AG04449 (cell line): ENCODE data around the gene CHRNB1.

Experiments
- CTCF ChIA-PET: fragments of 350-600 bp; formaldehyde crosslinking; extraction: SDS; loops from one replicate; lab custom pipeline; 2021; ENCODE audit warnings: antibody characterized with exemption; lab: Yijun Ruan, JAX
- POLR2A ChIA-PET: fragments of 400-600, 350-600 bp; formaldehyde crosslinking; extraction: SDS; loops from one replicate; lab custom pipeline; 2020; ENCODE audit warnings: antibody characterized with exemption, inconsistent platforms; lab: Yijun Ruan, JAX
- DNase-seq: peaks from one replicate; pipeline ENCODE4 v3.0.0-alpha.2; 2010; ENCODE audit warnings: low read depth, low spot score
- H3K4me3 ChIP-seq: 2 replicates; pipeline ENCODE4 v1.5.1; 2011; ENCODE audit warnings: low read depth, mild to moderate bottlenecking, control low read depth, low read length
- TF ChIP-seq, protein P1 (sequence below): IDR thresholded peaks from one replicate; pipeline ENCODE4 v1.5.1; 2011; ENCODE audit warnings: mild to moderate bottlenecking, moderate library complexity, low read length, control low read depth, inconsistent platforms; ENCODE audit not compliant: insufficient read depth; ENCODE audit errors: missing control alignments

Gene CHRNB1

DNA sequence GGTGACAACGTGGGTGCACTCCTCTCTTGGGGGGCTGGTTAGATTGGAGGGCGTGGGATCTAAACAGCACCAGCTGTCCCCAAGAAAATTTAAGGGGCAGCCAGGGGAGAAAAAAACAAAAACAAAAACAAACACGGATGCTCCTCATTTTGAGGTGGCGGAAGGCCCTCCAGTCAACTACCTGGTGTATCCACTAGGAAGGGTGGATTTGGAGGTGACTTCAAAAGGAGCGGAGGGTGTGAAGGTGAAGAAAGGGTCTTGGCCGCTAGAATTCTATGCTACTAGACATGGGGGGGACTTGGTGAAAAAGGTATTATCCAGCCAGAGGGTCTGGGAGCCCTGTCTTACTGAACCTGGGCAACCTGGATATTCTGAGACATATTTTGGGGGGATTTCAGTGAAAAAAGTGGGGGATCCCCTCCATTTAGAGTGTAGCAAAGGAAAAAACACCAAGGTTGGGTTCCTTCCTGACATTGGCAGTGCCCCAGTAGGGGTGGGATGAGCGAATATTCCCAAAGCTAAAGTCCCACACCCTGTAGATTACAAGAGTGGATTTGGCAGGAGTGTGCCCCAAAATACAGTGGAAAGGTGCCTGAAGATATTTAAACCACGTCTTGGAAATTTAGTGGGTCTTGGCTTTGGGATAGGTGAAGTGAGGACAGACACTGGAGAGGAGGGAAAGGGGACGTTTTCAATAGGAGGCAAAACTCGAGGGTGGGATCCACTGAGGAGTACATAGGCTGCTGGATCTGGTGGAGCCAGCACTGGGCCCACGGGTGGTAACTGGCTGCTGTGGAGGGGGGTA, 6.0 kb upstream of the CHRNB1 start:
- peak overlapping the region; percentile 38 for H3K4me3 ChIP-seq
- POLR2A ChIA-PET: interaction anchor here (1.3 kb wide), 1 partner anchor 46 kb away, joined by 5 read pairs; the partner anchor contains the start of gene POLR2A
- CTCF ChIA-PET: interaction anchor here (0.9 to 5.3 kb wide), 6 partner anchors 9 to 122 kb away, joined by 3 to 62 read pairs (median 5); partner anchors contain the start of genes CHRNB1, SLC35G6 and TMEM95

DNA sequence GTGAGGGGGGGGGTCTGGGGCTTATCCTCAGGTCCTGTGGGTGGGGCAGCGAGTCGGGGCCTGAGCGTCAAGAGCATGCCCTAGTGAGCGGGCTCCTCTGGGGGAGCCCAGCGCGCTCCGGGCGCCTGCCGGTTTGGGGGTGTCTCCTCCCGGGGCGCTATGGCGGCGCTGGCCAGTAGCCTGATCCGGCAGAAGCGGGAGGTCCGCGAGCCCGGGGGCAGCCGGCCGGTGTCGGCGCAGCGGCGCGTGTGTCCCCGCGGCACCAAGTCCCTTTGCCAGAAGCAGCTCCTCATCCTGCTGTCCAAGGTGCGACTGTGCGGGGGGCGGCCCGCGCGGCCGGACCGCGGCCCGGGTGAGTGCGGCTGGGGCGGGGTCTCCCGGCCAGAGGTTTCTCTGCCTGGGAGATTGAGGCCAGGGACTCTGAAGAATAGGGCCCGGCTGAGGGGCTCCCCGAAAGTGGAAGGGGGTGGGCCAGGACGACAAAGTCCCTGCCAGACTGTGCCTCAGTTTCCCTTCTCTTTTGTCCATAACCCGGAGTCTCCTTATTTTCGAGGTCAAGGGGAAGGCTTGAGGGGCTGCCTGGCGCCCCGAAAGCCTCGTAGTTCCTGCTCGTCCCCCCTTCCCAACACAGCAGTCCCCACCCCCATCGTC, 5.3 kb upstream of the CHRNB1 start, which contains the start of gene FGF11:
FGF11 (plus strand) TSS at position 51 of the 651 bp plus-strand sequence; CDS start at position 160, 109 bp downstream.
- TF ChIP-seq, protein P1, sequence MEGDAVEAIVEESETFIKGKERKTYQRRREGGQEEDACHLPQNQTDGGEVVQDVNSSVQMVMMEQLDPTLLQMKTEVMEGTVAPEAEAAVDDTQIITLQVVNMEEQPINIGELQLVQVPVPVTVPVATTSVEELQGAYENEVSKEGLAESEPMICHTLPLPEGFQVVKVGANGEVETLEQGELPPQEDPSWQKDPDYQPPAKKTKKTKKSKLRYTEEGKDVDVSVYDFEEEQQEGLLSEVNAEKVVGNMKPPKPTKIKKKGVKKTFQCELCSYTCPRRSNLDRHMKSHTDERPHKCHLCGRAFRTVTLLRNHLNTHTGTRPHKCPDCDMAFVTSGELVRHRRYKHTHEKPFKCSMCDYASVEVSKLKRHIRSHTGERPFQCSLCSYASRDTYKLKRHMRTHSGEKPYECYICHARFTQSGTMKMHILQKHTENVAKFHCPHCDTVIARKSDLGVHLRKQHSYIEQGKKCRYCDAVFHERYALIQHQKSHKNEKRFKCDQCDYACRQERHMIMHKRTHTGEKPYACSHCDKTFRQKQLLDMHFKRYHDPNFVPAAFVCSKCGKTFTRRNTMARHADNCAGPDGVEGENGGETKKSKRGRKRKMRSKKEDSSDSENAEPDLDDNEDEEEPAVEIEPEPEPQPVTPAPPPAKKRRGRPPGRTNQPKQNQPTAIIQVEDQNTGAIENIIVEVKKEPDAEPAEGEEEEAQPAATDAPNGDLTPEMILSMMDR: no peak
- peak within 1 kb of the TSS; percentile 47 for H3K4me3 ChIP-seq
- DNase-seq: no peak
- ChIA-PET CTCF (interaction anchor here (1.0 to 5.3 kb wide), 6 partner anchors 38 to 121 kb away, joined by 3 to 52 read pairs (median 5); partner anchors contain the start of gene TMEM95), POLR2A (interaction anchor here (2.1 kb wide), 1 partner anchor 36 kb away, joined by 6 read pairs; the partner anchor contains the start of gene TMEM256)

More for the DNA sequence above, 6.0 kb upstream of the CHRNB1 start:
- DNase-seq: no peak
- TF ChIP-seq, protein P1: no peak

DNA sequence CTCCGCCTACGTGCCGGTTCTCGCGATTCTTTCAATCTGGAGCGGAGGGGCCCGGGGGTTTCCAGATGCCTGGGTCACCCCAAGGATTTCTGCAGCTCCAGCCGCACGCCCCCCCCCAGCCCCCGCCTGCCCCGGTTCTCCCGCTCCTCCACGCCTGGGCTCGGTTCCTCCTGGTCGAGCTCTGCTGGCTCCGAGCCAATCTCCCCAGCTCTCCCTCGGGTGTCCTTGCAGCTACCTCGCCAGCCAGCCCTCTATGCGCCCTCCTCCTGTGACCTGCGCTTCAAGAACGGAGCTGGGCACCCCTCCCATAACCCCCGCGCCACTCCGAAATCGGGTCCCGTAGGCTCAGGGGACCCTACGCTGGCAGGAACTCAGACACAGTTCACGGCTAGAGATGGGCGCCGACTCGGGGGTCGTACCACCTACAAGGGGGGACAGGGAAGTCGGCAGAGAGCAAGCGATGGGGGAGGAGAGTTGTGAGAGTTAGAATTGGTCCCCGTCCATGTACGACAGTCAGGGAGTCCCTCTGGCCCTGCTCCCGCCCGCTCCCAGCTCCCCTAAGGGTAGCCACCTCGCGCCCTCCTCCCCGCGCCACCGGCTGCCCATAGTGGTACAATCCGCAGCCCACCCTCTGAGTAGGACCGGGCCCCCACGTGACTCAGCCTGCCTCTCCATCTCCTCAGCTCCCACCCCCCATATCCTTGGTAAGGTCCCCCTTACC, 4.6 kb upstream of the CHRNB1 start:
- POLR2A ChIA-PET: interaction anchor here (0.6 to 2.1 kb wide), 3 partner anchors 36 to 44 kb away, joined by 3 to 6 read pairs (median 6); partner anchors contain the start of genes POLR2A, TMEM256 and ZBTB4
- peak overlapping the region; percentile 38 for H3K4me3 ChIP-seq
- CTCF ChIA-PET: interaction anchor here (0.9 to 3.1 kb wide), 6 partner anchors 19 to 121 kb away, joined by 3 to 16 read pairs (median 4); partner anchors contain the start of gene TMEM95
- no peak for DNase-seq
- TF ChIP-seq, protein P1: no peak

DNA sequence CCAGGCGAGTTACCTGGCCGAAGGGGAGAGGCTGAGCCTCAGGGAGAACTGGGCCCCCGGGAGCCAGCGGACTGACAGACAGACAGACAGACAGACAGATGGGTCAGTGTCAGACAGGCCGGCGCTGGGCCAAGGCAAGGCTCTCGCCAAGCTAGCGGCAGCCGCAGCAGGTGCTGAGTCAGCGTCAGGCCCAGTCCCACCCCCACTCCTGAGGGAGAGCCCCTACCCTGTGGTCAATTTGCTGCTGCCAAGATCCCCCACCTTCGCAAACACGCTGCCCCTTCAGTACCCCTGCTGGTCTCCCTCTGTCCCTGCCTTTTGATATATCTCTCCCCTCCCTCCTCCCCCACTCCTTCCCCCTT, 4.0 kb upstream of the CHRNB1 start:
- TF ChIP-seq, protein P1: peak; percentile 9
- no peak for DNase-seq
- CTCF ChIA-PET: interaction anchor here (0.9 to 3.1 kb wide), 9 partner anchors 14 to 247 kb away, joined by 3 to 16 read pairs (median 3); partner anchors contain the start of genes TMEM95, TP53 and WRAP53
- peak overlapping the region; percentile 38 for H3K4me3 ChIP-seq
- POLR2A ChIA-PET: interaction anchor here (0.6 to 2.1 kb wide), 5 partner anchors 37 to 75 kb away, joined by 3 to 6 read pairs (median 3); partner anchors contain the start of genes POLR2A, TMEM256 and ZBTB4

DNA sequence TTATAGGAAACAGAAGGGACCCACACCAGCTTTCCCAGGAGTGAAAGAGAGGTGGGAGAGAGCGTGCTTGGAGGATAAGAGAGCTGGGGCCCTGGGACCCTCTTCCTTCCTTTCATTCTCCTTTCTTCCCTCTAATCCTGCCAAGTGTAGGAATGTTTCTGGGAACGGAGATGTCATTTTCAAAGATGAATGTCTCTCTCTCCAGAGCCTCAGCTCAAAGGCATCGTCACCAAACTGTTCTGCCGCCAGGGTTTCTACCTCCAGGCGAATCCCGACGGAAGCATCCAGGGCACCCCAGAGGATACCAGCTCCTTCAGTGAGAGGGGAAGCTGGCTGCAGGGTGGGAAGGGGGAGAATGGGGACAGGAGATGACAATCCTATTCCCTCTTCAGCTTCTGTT, 3.6 kb upstream of the CHRNB1 start:
- POLR2A ChIA-PET: interaction anchor here (0.6 to 2.1 kb wide), 4 partner anchors 37 to 75 kb away, joined by 3 to 6 read pairs (median 4); partner anchors contain the start of genes TMEM256 and ZBTB4
- TF ChIP-seq, protein P1: no peak
- DNase-seq: no peak
- no peak overlapping the region for H3K4me3 ChIP-seq
- CTCF ChIA-PET: interaction anchor here (0.9 to 3.1 kb wide), 7 partner anchors 13 to 247 kb away, joined by 3 to 16 read pairs (median 3); partner anchors contain the start of genes TMEM95, TP53 and WRAP53
